ENCODE measurements around the gene FAM234B.

Gene FAM234B

GRCh38 chr12:13004361-13004760, 39.8 kb upstream of the FAM234B start:
- no peak for TF ChIP-seq CTCF (IDR thresholded peaks at IDR 0.05; ENCODE audit: low read depth, low read length)
- H3K4me3 ChIP-seq (ENCODE audit: low read depth, low read length) = no peak overlapping the region

GRCh38 chr12:13004986-13005385, 39.2 kb upstream of the FAM234B start:
- H3K4me3 ChIP-seq (ENCODE audit: low read depth, low read length) = no peak overlapping the region
- no peak for TF ChIP-seq CTCF (IDR thresholded peaks at IDR 0.05; ENCODE audit: low read depth, low read length)

GRCh38 chr12:13005649-13006048, 38.5 kb upstream of the FAM234B start:
- no peak overlapping the region for H3K4me3 ChIP-seq (ENCODE audit: low read depth, low read length)
- no peak for TF ChIP-seq CTCF (IDR thresholded peaks at IDR 0.05; ENCODE audit: low read depth, low read length)

GRCh38 chr12:13007496-13008233, 36.5 kb upstream of the FAM234B start:
- H3K4me3 ChIP-seq (ENCODE audit: low read depth, low read length) = no peak overlapping the region
- no peak for TF ChIP-seq CTCF (IDR thresholded peaks at IDR 0.05; ENCODE audit: low read depth, low read length)

GRCh38 chr12:13008741-13009380, 35.3 kb upstream of the FAM234B start:
- H3K4me3 ChIP-seq (ENCODE audit: low read depth, low read length) = no peak overlapping the region
- TF ChIP-seq CTCF (IDR thresholded peaks at IDR 0.05; ENCODE audit: low read depth, low read length) = no peak

- no peak for TF ChIP-seq CTCF (IDR thresholded peaks at IDR 0.05; ENCODE audit: low read depth, low read length)
- no peak overlapping the region for H3K4me3 ChIP-seq (ENCODE audit: low read depth, low read length)
Observed at GRCh38 chr12:13011098-13011497, 33.1 kb upstream of the FAM234B start.

GRCh38 chr12:13022851-13023271, 21.3 kb upstream of the FAM234B start:
- TF ChIP-seq CTCF (IDR thresholded peaks at IDR 0.05; ENCODE audit: low read depth, low read length) = no peak
- H3K4me3 ChIP-seq (ENCODE audit: low read depth, low read length) = no peak overlapping the region

All from WI38 (cell line).